Fibroblast of mammary gland (primary cell): ENCODE data around the gene NDUFV3.

Experiments used
- DNase-seq: peaks from one replicate; pipeline ENCODE4 v3.0.0-alpha.2; 2010; ENCODE audit warnings: low read depth
- H3K4me3 ChIP-seq: 2 replicates; pipeline ENCODE4 v1.5.1; 2011; ENCODE audit warnings: low read depth, mild to moderate bottlenecking, low read length, moderate library complexity; ENCODE audit not compliant: control insufficient read depth
- TF ChIP-seq, protein P1 (sequence below): conservative IDR thresholded peaks from 2 replicates; pipeline ENCODE4 v1.5.1; 2011; ENCODE audit warnings: low read depth, low read length, inconsistent platforms; ENCODE audit not compliant: control insufficient read depth, insufficient read depth

Gene NDUFV3

GRCh38 chr21:42848932-42849758 lies 44.0 kb upstream of the NDUFV3 start:
- no peak for DNase-seq
- TF ChIP-seq, protein P1, sequence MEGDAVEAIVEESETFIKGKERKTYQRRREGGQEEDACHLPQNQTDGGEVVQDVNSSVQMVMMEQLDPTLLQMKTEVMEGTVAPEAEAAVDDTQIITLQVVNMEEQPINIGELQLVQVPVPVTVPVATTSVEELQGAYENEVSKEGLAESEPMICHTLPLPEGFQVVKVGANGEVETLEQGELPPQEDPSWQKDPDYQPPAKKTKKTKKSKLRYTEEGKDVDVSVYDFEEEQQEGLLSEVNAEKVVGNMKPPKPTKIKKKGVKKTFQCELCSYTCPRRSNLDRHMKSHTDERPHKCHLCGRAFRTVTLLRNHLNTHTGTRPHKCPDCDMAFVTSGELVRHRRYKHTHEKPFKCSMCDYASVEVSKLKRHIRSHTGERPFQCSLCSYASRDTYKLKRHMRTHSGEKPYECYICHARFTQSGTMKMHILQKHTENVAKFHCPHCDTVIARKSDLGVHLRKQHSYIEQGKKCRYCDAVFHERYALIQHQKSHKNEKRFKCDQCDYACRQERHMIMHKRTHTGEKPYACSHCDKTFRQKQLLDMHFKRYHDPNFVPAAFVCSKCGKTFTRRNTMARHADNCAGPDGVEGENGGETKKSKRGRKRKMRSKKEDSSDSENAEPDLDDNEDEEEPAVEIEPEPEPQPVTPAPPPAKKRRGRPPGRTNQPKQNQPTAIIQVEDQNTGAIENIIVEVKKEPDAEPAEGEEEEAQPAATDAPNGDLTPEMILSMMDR = no peak
- H3K4me3 ChIP-seq = no peak overlapping the region

DNA sequence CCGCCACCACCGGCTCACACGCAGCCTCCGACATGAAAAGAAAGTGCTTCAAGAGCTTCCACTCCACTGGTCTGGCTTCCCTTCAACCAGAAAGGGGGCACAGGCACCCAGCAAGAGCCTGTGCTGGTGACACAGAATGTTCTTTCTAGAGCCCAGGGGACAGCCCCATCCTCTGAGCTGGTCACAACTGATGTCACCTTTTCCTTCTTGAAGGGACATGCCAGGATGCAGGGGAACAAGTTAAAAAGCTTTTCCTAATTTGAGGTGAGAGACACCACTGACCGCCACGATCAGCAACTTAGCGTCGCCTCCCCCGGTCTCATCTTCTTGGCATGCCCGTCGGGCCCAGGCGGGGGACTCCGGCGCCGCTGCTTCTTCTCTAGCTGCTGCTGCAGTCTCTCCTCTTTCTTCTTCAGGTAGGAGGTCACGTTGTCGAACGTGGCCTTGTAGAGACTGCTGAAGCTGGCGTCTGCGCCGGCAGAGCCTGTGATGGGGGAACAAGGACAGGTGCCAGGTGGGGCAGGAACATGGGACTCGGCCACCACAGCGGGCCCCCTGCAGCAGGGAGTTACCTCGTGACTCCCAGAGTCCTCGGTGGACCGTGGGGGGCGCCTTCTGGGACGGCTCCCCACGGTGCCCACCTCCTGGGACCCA lies 43.2 kb upstream of the NDUFV3 start:
- no peak for DNase-seq

DNA sequence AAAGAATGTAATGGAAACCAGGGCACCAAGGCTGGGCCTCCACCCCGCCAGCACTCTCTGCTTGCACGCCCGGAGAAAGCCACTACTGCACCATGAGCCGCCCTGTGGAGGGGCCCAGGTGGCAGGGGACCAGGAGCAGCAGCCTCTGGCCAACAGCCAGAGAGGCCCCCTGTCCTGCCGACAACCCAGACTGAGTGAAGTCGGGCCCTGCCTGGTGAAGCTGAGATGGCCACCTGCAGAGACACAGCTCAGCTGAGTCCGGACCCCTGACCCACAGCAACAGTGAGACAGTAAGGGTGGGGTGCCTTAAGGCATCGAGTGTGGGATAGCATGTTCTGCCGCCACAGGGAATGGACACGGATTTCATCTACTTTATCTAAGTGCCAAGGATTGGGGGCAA lies 42.6 kb upstream of the NDUFV3 start:
- no peak overlapping the region for H3K4me3 ChIP-seq
- TF ChIP-seq, protein P1 = no peak
- DNase-seq = no peak

More for the DNA sequence above, 43.2 kb upstream of the NDUFV3 start:
- TF ChIP-seq, protein P1 = no peak
- H3K4me3 ChIP-seq = no peak overlapping the region

DNA sequence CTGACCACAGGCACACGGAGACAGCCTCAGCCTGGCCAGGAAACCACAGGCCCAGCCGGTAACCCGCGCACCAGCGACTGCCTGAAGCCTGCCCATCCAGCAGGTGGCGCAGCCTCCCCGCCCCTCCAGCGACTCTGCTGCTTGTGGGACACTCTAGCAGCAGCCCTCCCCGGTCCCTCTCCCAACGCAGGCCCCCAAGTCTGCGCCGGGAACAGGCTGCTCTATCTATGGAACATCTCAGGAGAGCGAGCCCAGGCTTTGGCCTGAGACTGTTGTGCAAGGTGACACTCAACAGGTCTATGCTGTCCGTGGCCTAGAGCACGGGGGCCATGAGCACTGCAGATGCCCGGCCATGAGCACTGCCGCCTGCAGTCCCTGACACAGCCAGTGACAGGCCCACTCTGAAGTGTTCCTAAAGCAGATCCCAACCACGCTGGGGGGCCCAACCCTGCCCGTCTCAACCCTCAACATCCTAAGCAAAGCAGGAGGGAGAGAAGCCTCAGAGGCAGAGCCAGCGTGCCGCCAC lies 42.2 kb upstream of the NDUFV3 start:
- no peak overlapping the region for H3K4me3 ChIP-seq
- TF ChIP-seq, protein P1 = peak; percentile 33
- DNase-seq = peak; percentile 14

- DNase-seq = no peak
- TF ChIP-seq, protein P1 = no peak
Measured at GRCh38 chr21:42851812-42852665, 41.1 kb upstream of the NDUFV3 start.

GRCh38 chr21:42852925-42853570 lies 40.1 kb upstream of the NDUFV3 start:
- no peak for DNase-seq
- TF ChIP-seq, protein P1 = no peak

More at GRCh38 chr21:42851812-42852665, 41.1 kb upstream of the NDUFV3 start:
- H3K4me3 ChIP-seq = no peak overlapping the region

More at GRCh38 chr21:42852925-42853570, 40.1 kb upstream of the NDUFV3 start:
- no peak overlapping the region for H3K4me3 ChIP-seq
